Lung microvascular endothelial cell (primary cell): ENCODE measurements around the gene TRIM26. TPM values are rescaled to one million over a fixed set of nuclear protein-coding genes. Genes with fewer than 3 reads are reported as not detected.

Experiments
- total RNA-seq: library from RNA; depleted of rRNA; stranded (reverse); fragments of >200 nt; gene quantifications from 2 replicates; pipeline ENCODE4 v1.2.1, GENCODE V29; 2014

The TRIM26 gene
- total RNA-seq, 1 donor from 2014 or later = 24.2 TPM

Other genes starting within 250 kb of the TRIM26 start
- gene POLR1H, start 152.1 kb downstream of the TRIM26 start, total RNA-seq = 31.9 and 32.7 TPM in 2 replicates
- 7.8 and 12.3 TPM in 2 replicates for gene PPP1R11, start 146.2 kb downstream of the TRIM26 start, total RNA-seq
- gene RNF39, start 137.6 kb downstream of the TRIM26 start, total RNA-seq = not detected in 2 replicates
- not detected in 2 replicates for gene TRIM31, start 100.3 kb downstream of the TRIM26 start, total RNA-seq
- not detected in 2 replicates for gene TRIM40, start 77.3 kb downstream of the TRIM26 start, total RNA-seq
- gene TRIM10, start 52.2 kb downstream of the TRIM26 start, total RNA-seq = under 0.01 TPM in 1 of 2 replicates, not detected in the other
- not detected in 2 replicates for gene TRIM15, start 49.9 kb downstream of the TRIM26 start, total RNA-seq
- gene TRIM39, start 113.5 kb upstream of the TRIM26 start, total RNA-seq = 7.6 and 10.1 TPM in 2 replicates
- 16.1 and 20.8 TPM in 2 replicates for gene RPP21, start 131.8 kb upstream of the TRIM26 start, total RNA-seq